ENCODE results near the gene LCN12. TPM values are rescaled to one million over a fixed set of nuclear protein-coding genes. Genes with fewer than 3 reads are reported as not detected.
A peak's percentile ranks its signal among the peaks of the same experiment; 100 is the strongest.

The LCN12 gene
- total RNA-seq, 1 donor from 2014 or later, result not detected

- no peak for TF ChIP-seq CTCF (IDR thresholded peaks at IDR 0.05)
- intact Hi-C loops (cut with DNase I), result loop anchor here (5.0 kb wide), 1 partner anchor 134 kb away; the partner anchor contains the start of gene RABL6
- Histone ChIP-seq H3K4me3 (no peak overlapping the region), H3K9me3 (no peaks in the 10 kb centered on the region), H3K4me1 (peaks cover 6 to 14% of the 10 kb centered on the region in 2 donors), H3K36me3 (peaks cover 40 to 43% of the 10 kb centered on the region in 2 donors), H3K27me3 (no peaks in the 10 kb centered on the region), H3K27ac (no peak overlapping the region)
- no peak for DNase-seq (ENCODE audit: low spot score in 2 of 2)
Measured at GRCh38 chr9:136941231-136942111, 10.6 kb upstream of the LCN12 start.

- Histone ChIP-seq H3K4me1 (peaks cover 6 to 14% of the 10 kb centered on the region in 2 donors), H3K36me3 (peaks cover 40 to 43% of the 10 kb centered on the region in 2 donors), H3K27ac (no peak overlapping the region), H3K27me3 (no peaks in the 10 kb centered on the region), H3K4me3 (peak overlapping the region in 1 of 2 donors; percentile 88), H3K9me3 (no peaks in the 10 kb centered on the region)
- intact Hi-C loops (cut with DNase I), result loop anchor here (5.0 kb wide), 1 partner anchor 135 kb away; the partner anchor contains the start of gene RABL6
- no peak for DNase-seq (ENCODE audit: low spot score in 2 of 2)
- no peak for TF ChIP-seq CTCF (IDR thresholded peaks at IDR 0.05)
Measured at GRCh38 chr9:136942112-136942880, 9.8 kb upstream of the LCN12 start.

- H3K9me3 ChIP-seq, result no peaks in the 10 kb centered on the region
- intact Hi-C loops (cut with DNase I), result loop anchor here (5.0 kb wide), 1 partner anchor 136 kb away; the partner anchor contains the start of gene RABL6
- no peak for TF ChIP-seq CTCF (IDR thresholded peaks at IDR 0.05)
- H3K27ac ChIP-seq, result no peak overlapping the region
- DNase-seq (ENCODE audit: low spot score in 2 of 2), result no peak
- no peaks in the 10 kb centered on the region for H3K27me3 ChIP-seq
- peaks cover 40 to 41% of the 10 kb centered on the region in 2 donors for H3K36me3 ChIP-seq
- H3K4me3 ChIP-seq, result peak overlapping the region; percentile 88 to 90
- H3K4me1 ChIP-seq, result peaks cover 6 to 14% of the 10 kb centered on the region in 2 donors
Measured at GRCh38 chr9:136942881-136943230, 9.2 kb upstream of the LCN12 start.

- Histone ChIP-seq H3K36me3 (peaks cover 39 to 40% of the 10 kb centered on the region in 2 donors), H3K4me3 (peak overlapping the region; percentile 88 to 90), H3K27ac (peak overlapping the region; percentile 52 to 87), H3K27me3 (no peaks in the 10 kb centered on the region), H3K9me3 (no peaks in the 10 kb centered on the region), H3K4me1 (peaks cover 6 to 14% of the 10 kb centered on the region in 2 donors)
- no peak for DNase-seq (ENCODE audit: low spot score in 2 of 2)
- TF ChIP-seq CTCF (IDR thresholded peaks at IDR 0.05), result no peak
- intact Hi-C loops (cut with DNase I), result loop anchor here (1.0 to 5.0 kb wide), 7 partner anchors 40 to 143 kb away; partner anchors contain the start of genes EDF1, MAN1B1, PAXX and PHPT1
Measured at GRCh38 chr9:136943291-136944211, 8.5 kb upstream of the LCN12 start.

- no peaks in the 10 kb centered on the region for H3K9me3 ChIP-seq
- DNase-seq (ENCODE audit: low spot score in 2 of 2), result no peak
- peak overlapping the region; percentile 88 to 90 for H3K4me3 ChIP-seq
- peak overlapping the region; percentile 52 to 87 for H3K27ac ChIP-seq
- TF ChIP-seq CTCF (IDR thresholded peaks at IDR 0.05), result no peak
- intact Hi-C loops (cut with DNase I), result loop anchor here (1.0 to 5.0 kb wide), 7 partner anchors 41 to 142 kb away; partner anchors contain the start of genes EDF1, MAN1B1, PAXX and PHPT1
- peaks cover 38 to 39% of the 10 kb centered on the region in 2 donors for H3K36me3 ChIP-seq
- H3K27me3 ChIP-seq, result no peaks in the 10 kb centered on the region
- H3K4me1 ChIP-seq, result peaks cover 6 to 17% of the 10 kb centered on the region in 2 donors
Measured at GRCh38 chr9:136944212-136944518, 7.9 kb upstream of the LCN12 start.

Measured in ascending aorta (tissue), 2 donors.